Ramos (cell line): ENCODE measurements around the gene CNPY4.

Source experiments
- in situ Hi-C: fragments of 300-500 bp; cut with MboI; formaldehyde crosslinking; loops from one replicate; pipeline ENCODE4 v1.14.3; 2022; ENCODE audit warnings: low sequenced_read_pairs; ENCODE audit not compliant: unreplicated experiment

Gene CNPY4

DNA sequence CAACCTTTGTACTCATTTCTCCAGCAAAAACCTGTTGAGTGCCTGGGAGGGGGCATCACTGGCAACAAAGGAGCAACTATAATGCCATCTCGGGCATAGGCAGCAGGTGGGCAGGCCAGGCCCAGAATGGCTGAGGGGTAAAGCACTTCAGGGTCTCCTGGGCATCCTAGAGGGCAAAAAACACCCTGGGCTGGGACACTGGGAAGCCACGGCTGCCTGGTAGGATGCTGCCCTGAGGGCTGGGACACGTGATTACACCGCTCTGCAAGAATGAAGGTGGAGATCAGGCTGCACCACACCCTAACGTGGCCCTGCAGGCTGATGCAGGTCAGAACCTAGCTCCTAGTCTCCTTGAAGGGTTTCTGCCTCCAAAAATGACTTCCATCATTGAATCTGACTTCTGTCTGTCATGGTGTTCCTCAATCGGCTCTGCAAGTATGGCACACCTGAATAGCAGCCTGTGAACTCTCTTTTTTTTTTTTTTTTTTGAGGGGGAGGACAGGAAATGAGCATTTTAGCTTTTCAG is 43.6 kb downstream of the CNPY4 start:
- in situ Hi-C loops: no loop called here

DNA sequence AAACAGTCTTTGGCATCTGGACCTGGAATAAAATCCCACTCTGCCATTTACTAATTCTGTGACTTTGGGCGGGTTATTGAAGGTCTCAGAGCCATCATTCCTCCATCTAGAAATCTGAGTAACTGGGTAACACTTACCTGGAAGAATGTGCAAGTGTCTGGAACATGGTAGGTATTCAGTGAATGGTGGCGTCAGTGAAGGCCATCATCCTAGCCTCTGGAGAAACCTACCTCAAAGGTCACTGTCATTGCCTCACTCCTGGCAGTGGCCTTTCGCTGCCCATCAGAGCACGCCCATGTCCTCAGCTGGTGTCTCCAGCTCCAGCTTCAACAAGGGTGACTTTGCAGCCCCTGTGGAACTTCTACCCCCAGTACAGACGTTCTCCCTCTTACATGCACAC is 44.4 kb downstream of the CNPY4 start:
- in situ Hi-C loops: no loop called here

- in situ Hi-C loops: no loop called here
These were observed 47.0 kb downstream of the CNPY4 start for GRCh38 chr7:100166317-100166940.

DNA sequence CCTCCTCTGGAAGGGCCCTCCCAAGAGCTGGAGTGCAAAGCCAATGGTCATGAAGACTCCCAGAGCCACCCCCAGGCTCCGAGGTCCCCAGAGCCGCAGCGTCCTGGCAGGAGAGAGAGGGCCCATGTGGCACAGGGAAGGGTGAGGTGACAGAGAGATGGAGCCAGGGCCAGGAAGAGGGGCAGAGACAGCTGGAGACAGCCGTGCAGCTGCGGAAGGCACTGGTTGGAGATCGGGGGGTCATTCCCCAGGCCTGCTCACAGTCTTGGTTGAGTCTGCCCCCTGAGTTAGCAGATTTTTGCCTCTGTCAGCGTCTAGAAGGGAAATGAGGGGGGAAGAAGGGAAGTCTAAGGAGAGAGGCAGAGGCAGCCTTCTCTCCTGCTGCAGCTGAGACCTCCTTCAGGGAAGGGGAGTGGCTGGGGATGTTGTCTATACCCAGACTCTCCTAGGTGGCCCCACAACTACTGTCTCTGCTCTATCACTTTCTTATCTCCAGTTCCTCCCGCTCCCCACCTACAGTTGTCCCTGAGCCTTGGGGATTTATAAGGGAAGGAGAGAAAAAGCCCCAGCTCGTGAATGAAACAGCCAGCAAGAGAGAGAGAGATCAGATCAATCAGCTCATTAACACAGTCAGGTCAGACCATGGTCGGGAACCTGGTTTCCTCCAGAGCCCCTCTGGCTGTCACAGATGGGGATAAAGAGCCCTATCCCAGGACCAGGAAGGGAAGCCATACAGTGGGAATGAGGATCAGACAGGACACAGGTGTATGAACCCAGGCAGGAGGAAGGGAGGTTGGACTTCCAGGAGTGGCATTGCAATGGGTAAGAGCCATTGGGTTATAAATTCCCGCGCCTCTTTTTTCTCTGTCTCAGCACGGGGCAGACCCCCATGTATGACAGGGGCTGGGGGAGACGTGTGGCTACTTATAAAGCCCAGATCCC is 47.8 kb downstream of the CNPY4 start:
- in situ Hi-C loops: no loop called here

DNA sequence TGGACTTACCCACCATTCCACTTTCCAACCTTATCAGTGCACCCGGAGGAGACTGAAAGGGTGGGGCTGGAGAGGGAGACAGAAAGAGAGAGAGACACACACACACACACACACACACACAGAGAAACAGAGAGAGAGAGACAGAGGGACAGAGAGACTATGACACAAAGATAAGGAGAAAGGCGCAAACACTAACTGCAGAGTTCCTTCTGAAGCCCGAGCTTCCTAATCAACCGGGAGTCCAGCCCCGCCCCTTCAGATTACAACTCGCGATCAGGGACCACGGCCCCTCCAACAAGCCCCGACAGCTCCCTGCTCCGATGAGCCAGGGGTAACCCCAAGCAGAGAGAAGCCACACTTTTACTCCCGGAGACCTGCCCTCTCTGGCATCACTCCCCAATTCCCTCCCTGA is 48.5 kb downstream of the CNPY4 start:
- in situ Hi-C loops: no loop called here

GRCh38 chr7:100169147-100169850 is 49.9 kb downstream of the CNPY4 start:
- in situ Hi-C loops: no loop called here

DNA sequence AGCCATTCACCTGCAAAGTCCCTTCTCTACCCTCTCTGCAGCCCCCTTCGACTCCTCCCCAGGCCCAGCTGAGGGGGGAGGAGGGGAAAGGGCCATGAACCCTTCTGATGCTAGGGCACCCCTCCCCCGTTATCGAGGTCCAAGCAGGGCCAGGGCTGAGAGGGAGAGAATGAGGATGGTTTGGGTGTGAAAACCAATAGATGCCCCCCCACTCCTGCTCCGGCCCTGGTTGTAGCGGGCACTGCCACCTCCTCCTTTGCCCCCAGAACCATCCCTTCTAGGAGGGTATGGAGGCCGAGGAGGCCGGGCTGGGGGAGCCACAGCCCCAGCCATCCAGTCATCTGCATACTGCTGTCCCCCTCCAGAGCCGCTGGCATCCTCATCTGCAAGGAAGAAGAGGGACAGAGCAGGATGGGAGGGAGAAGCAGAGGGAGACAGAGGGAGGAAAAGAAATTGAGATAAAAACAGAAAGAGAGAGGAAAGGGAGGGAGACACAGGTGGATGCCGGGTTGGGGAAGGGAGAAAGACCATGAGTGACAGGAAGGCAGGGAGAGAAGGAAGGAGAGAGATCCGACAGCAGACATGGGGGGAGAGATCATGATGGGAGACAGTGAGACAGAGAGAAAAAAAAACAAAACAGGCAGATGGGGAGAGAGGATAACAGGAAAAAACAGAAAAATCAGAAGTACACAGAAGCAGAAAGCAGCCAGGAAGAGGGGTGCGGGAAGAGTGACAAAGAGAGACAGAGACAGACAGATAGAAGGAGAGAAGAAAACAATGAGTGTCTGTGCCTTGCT is 50.9 kb downstream of the CNPY4 start:
- in situ Hi-C loops: no loop called here

GRCh38 chr7:100171087-100171681 is 51.8 kb downstream of the CNPY4 start:
- in situ Hi-C loops: no loop called here

- in situ Hi-C loops: no loop called here
These were observed 52.4 kb downstream of the CNPY4 start for GRCh38 chr7:100171840-100172239.

GRCh38 chr7:100173806-100174495 is 54.5 kb downstream of the CNPY4 start:
- in situ Hi-C loops: no loop called here

- in situ Hi-C loops: no loop called here
These were observed 55.1 kb downstream of the CNPY4 start for GRCh38 chr7:100174582-100174981.
